ENCODE results near the gene CAPN5.

CAPN5 gene

GRCh38 chr11:77139201-77139600 is 72.4 kb downstream of the CAPN5 start:
- DNase-seq = no peak

- no peak for DNase-seq
Observed at GRCh38 chr11:77140231-77140851, 73.6 kb downstream of the CAPN5 start.

- no peak for DNase-seq
Observed at GRCh38 chr11:77141034-77141433, 74.3 kb downstream of the CAPN5 start.

- DNase-seq = no peak
Observed at GRCh38 chr11:77141475-77141874, 74.7 kb downstream of the CAPN5 start.

GRCh38 chr11:77142091-77142975 is 75.6 kb downstream of the CAPN5 start:
- DNase-seq = peak in 1 of 2 experiments; percentile 41

GRCh38 chr11:77143405-77144020 is 76.7 kb downstream of the CAPN5 start:
- no peak for DNase-seq

- DNase-seq = no peak
Observed at GRCh38 chr11:77144196-77144856, 77.6 kb downstream of the CAPN5 start.

GRCh38 chr11:77144857-77145428 is 78.2 kb downstream of the CAPN5 start:
- no peak for DNase-seq

- no peak for DNase-seq
Observed at GRCh38 chr11:77146261-77147035, 79.7 kb downstream of the CAPN5 start.

GRCh38 chr11:77147036-77147315 is 80.2 kb downstream of the CAPN5 start:
- DNase-seq = no peak

- DNase-seq = peak; percentile 47 to 64
Observed at GRCh38 chr11:77147668-77148321, 81.0 kb downstream of the CAPN5 start.

GRCh38 chr11:77148963-77149715 is 82.4 kb downstream of the CAPN5 start:
- DNase-seq = no peak

GRCh38 chr11:77149716-77150392 is 83.1 kb downstream of the CAPN5 start:
- no peak for DNase-seq

GRCh38 chr11:77150836-77151235 is 84.1 kb downstream of the CAPN5 start:
- DNase-seq = no peak

- peak; percentile 77 to 84 for DNase-seq
Observed at GRCh38 chr11:77151804-77152509, 85.2 kb downstream of the CAPN5 start.

GRCh38 chr11:77152846-77153245 is 86.1 kb downstream of the CAPN5 start:
- no peak for DNase-seq

GRCh38 chr11:77153276-77154185 is 86.8 kb downstream of the CAPN5 start:
- no peak for DNase-seq

GRCh38 chr11:77154381-77155081 is 87.8 kb downstream of the CAPN5 start:
- DNase-seq = no peak
